OCI-LY3 (cell line): ENCODE results near the gene PLSCR1.

Experiments used
- H2AFZ ChIP-seq: fragments of 200-600, 300-600 bp; shearing (Covaris generic); 2 replicates; pipeline ENCODE4 v1.6.0; 2014; ENCODE audit warnings: antibody characterized with exemption, low read depth, low read length
- H3K27ac ChIP-seq: fragments of 200-600, 300-600 bp; sonication (generic); 2 replicates; pipeline ENCODE4 v1.5.1; 2014; ENCODE audit warnings: mild to moderate bottlenecking, low read length, moderate library complexity, mixed read lengths
- H3K27me3 ChIP-seq: fragments of 200-600, 300-600 bp; sonication (generic); 2 replicates; pipeline ENCODE4 v1.6.1; 2014; ENCODE audit warnings: low read depth, low read length, mixed read lengths
- H3K36me3 ChIP-seq: fragments of 200-600, 300-600 bp; sonication (generic); replicated peaks from 2 replicates; pipeline ENCODE3; 2014; ENCODE audit warnings: low read depth, low read length, mixed read lengths
- H3K4me1 ChIP-seq: fragments of 300-600, 200-600 bp; sonication (generic); 2 replicates; pipeline ENCODE4 v1.6.1; 2014; ENCODE audit warnings: low read length, mixed read lengths
- H3K4me2 ChIP-seq: fragments of 200-600, 300-600 bp; sonication (generic); 2 replicates; pipeline ENCODE4 v1.6.1; 2014; ENCODE audit warnings: low read length, mixed read lengths
- H3K4me3 ChIP-seq: fragments of 300-600, 200-600 bp; sonication (generic); 2 replicates; pipeline ENCODE4 v1.5.1; 2014; ENCODE audit warnings: antibody characterized with exemption, mild to moderate bottlenecking, low read length, moderate library complexity
- H3K79me2 ChIP-seq: fragments of 300-600, 200-600 bp; shearing (Covaris generic); 2 replicates; pipeline ENCODE4 v1.6.1; 2014; ENCODE audit warnings: mild to moderate bottlenecking, low read length, mixed read lengths
- H3K9ac ChIP-seq: fragments of 300-600, 200-600 bp; shearing (Covaris generic); 2 replicates; pipeline ENCODE4 v1.6.0; 2014; ENCODE audit warnings: mild to moderate bottlenecking, low read length, moderate library complexity
- H3K9me3 ChIP-seq: fragments of 200-600, 300-600 bp; shearing (Covaris generic); 2 replicates; pipeline ENCODE4 v1.6.1; 2014; ENCODE audit warnings: low read length, mixed read lengths; ENCODE audit not compliant: insufficient read depth
- H4K20me1 ChIP-seq: fragments of 200-600, 300-600 bp; sonication (generic); 2 replicates; pipeline ENCODE4 v1.6.1; 2016; ENCODE audit warnings: low read length, mixed read lengths; ENCODE audit not compliant: insufficient read depth
- EZH2phosphoT487 ChIP-seq: fragments of 200-600 bp; shearing (Covaris generic); IDR thresholded peaks from 2 replicates; pipeline ENCODE4 v1.6.1; 2018; ENCODE audit warnings: antibody characterized with exemption, mixed run types, low read depth
- TF ChIP-seq, protein P1 (sequence below): fragments of 200-600, 300-600 bp; sonication (generic); IDR thresholded peaks from 2 replicates; pipeline ENCODE4 v1.5.1; 2014; ENCODE audit warnings: antibody characterized with exemption, low read length, low read depth

The PLSCR1 gene

DNA sequence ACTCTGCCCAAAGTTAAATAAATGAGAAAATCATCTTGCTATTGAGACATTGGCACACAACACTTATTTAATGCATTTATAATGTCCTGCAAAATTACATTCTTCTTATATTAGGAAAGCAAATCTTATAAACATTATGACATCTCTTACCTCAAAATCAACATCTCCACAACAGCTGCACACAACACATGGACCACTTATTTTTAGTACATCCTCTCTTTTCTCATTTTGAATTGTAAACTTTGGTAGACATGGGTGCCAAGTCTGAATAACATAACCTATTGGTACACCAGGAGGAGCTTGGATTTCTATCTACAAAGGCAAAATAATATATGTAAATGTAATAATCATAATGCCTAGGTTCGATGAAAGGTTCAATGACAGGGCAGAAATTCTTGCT is 23.0 kb downstream of the PLSCR1 start:
- H3K4me2 ChIP-seq: no peak overlapping the region

DNA sequence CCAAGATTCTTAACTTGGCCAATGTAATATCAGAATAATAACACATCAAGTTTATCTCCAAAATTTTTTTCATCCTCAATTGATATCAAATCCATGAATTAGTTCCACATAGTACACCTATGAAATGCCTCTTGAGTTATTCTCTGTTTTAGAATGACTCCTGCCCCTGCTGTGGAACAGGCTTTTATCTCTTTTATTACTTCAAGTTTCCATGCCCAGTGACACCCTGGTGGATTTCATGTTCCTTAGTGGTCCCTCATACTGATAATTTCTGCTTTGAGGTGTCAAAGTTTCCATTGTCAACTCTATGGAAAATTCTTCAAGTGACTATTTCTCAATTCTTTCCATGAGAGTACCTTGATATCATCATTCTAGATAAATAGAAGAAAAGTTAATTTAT is 24.6 kb downstream of the PLSCR1 start:
- no peak overlapping the region for H3K4me2 ChIP-seq
- TF ChIP-seq EZH2phosphoT487: no peak
- TF ChIP-seq, protein P1, sequence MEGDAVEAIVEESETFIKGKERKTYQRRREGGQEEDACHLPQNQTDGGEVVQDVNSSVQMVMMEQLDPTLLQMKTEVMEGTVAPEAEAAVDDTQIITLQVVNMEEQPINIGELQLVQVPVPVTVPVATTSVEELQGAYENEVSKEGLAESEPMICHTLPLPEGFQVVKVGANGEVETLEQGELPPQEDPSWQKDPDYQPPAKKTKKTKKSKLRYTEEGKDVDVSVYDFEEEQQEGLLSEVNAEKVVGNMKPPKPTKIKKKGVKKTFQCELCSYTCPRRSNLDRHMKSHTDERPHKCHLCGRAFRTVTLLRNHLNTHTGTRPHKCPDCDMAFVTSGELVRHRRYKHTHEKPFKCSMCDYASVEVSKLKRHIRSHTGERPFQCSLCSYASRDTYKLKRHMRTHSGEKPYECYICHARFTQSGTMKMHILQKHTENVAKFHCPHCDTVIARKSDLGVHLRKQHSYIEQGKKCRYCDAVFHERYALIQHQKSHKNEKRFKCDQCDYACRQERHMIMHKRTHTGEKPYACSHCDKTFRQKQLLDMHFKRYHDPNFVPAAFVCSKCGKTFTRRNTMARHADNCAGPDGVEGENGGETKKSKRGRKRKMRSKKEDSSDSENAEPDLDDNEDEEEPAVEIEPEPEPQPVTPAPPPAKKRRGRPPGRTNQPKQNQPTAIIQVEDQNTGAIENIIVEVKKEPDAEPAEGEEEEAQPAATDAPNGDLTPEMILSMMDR: no peak
- no peak overlapping the region for H3K27ac ChIP-seq
- no peaks in the 10 kb centered on the region for H3K4me1 ChIP-seq
- no peak overlapping the region for H3K9ac ChIP-seq
- no peaks in the 10 kb centered on the region for H3K79me2 ChIP-seq
- H3K4me3 ChIP-seq: no peak overlapping the region
- H3K36me3 ChIP-seq: peaks cover 15% of the 10 kb centered on the region
- H3K27me3 ChIP-seq: no peaks in the 10 kb centered on the region
- H2AFZ ChIP-seq: no peak overlapping the region
- no peaks in the 10 kb centered on the region for H3K9me3 ChIP-seq
- no peaks in the 10 kb centered on the region for H4K20me1 ChIP-seq

More for the DNA sequence above, 23.0 kb downstream of the PLSCR1 start:
- Histone ChIP-seq H3K9me3 (no peaks in the 10 kb centered on the region), H3K27ac (no peak overlapping the region), H4K20me1 (no peaks in the 10 kb centered on the region), H2AFZ (no peak overlapping the region), H3K4me1 (no peaks in the 10 kb centered on the region), H3K79me2 (no peaks in the 10 kb centered on the region), H3K9ac (no peak overlapping the region), H3K4me3 (no peak overlapping the region), H3K27me3 (no peaks in the 10 kb centered on the region), H3K36me3 (peaks cover 14% of the 10 kb centered on the region)
- TF ChIP-seq EZH2phosphoT487: no peak
- TF ChIP-seq, protein P1: no peak

DNA sequence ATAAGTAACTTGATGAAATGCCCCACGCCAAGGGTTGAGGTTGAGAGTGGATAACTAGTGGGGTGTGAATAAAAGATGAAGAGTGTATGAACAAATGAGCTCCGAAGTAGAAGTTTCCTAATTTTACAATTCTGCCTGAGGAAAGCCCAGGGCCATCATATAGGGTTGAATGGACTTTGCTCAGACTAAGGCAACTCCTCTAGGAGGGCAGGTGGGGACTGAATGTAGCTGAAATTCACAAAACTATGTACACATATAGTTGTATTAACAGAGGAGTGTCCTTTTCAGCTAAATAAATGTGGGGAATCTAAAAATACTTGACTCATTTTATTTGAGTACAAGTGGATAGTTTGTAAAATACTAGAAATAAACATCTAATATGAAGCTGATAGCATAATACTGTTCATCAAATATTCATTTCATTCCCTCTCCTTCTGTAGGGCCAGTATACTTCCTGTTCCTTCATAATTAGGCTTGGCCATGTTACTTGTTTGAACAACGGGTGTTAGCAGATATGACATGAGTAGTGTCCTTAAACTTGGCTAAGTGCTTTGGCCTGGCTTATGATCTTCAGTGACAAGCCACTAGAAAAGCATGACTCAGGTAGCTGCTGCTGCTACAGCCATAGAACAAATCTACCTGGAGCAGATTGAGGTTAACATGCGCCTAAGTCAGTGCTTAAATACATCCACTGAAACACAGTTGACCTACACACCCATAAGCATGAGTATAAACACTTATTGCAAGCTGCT is 26.5 kb downstream of the PLSCR1 start:
- H3K4me1 ChIP-seq: no peaks in the 10 kb centered on the region
- peaks cover 25% of the 10 kb centered on the region for H3K36me3 ChIP-seq
- no peaks in the 10 kb centered on the region for H3K9me3 ChIP-seq
- TF ChIP-seq, protein P1: no peak
- no peak for TF ChIP-seq EZH2phosphoT487
- H3K9ac ChIP-seq: no peak overlapping the region
- no peak overlapping the region for H3K4me2 ChIP-seq
- no peaks in the 10 kb centered on the region for H4K20me1 ChIP-seq
- no peaks in the 10 kb centered on the region for H3K27me3 ChIP-seq
- no peaks in the 10 kb centered on the region for H3K79me2 ChIP-seq
- H3K4me3 ChIP-seq: no peak overlapping the region
- no peak overlapping the region for H2AFZ ChIP-seq
- no peak overlapping the region for H3K27ac ChIP-seq

DNA sequence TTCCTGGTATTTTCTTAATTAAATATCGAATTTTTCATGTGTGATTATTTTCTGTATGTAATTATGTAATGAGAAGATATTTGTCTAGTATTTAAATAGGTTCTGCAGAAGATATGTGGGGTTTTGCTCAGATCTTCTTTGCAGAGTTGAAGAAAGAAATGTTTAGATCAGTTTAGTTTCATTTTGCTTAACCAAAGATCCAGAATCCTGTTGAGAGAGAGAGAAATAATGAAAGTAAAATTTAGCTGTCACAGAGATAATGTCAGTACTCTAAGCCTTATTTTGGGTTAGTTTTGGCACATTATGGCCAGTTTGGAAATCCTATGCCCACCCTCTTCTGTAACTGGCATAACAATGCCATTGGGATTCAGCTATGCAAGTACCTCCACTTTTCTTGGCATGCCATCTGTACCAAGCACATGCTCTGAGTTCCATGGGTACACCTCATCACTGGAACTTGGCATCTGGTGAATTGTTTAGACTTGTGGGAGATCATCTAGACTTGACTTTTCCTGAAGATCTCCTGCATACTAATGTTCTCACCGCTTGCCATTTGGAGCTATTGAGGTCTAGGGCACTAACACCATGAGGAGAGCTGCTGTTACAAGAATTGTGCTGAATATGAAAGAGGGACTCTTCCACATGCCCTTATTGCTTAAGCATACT is 30.9 kb downstream of the PLSCR1 start:
- no peaks in the 10 kb centered on the region for H4K20me1 ChIP-seq
- no peaks in the 10 kb centered on the region for H3K4me1 ChIP-seq
- no peaks in the 10 kb centered on the region for H3K79me2 ChIP-seq
- H3K27me3 ChIP-seq: no peaks in the 10 kb centered on the region
- no peaks in the 10 kb centered on the region for H3K9me3 ChIP-seq
- no peak overlapping the region for H3K4me2 ChIP-seq
- H3K27ac ChIP-seq: no peak overlapping the region
- no peak overlapping the region for H3K9ac ChIP-seq
- no peak for TF ChIP-seq EZH2phosphoT487
- TF ChIP-seq, protein P1: no peak
- peaks cover 14% of the 10 kb centered on the region for H3K36me3 ChIP-seq
- H2AFZ ChIP-seq: no peak overlapping the region
- no peak overlapping the region for H3K4me3 ChIP-seq
